A549 (cell line): ENCODE results near the gene SLC13A2. TPM values are rescaled to one million over a fixed set of nuclear protein-coding genes. Genes with fewer than 3 reads are reported as not detected.

Experiments
- ATAC-seq, 2 experiments: fragments of 200-7000 bp in 1 of 2; fragments of >200 bp in 1 of 2; cut with Nextera tagmentation in 1 of 2; cut with Tn5 transposase in 1 of 2; 3 replicates each; pipeline versions ENCODE4 v1.8.0 to v1.9.1; 2018 to 2020; ENCODE audit warnings: mild to moderate bottlenecking in 1 of 2, moderate library complexity in 1 of 2
- CTCF ChIA-PET: fragments of 300-600 bp; sonication (Branson Sonifier 250); formaldehyde crosslinking; extraction: SDS; loops from one replicate; lab custom pipeline; 2021; ENCODE audit warnings: antibody characterized with exemption, inconsistent platforms; lab: Yijun Ruan, JAX
- POLR2A ChIA-PET: fragments of 350-600 bp; formaldehyde crosslinking; extraction: SDS; loops from one replicate; lab custom pipeline; 2021; ENCODE audit warnings: antibody characterized with exemption, inconsistent platforms; lab: Yijun Ruan, JAX
- DNase-seq, 2 experiments: peaks; one replicate each; pipeline versions ENCODE4 v3.0.0 to v3.0.0-alpha.2; 2011 to 2016; ENCODE audit warnings: low read depth in 1 of 2, low spot score in 1 of 2
- FAIRE-seq: peaks from 2 replicates; lab custom pipeline; 2011; peaks lifted over from hg19 to GRCh38; lab: Jason Lieb, UNC
- H3K27ac ChIP-seq, 2 experiments: fragments of >200 bp; sonication (Bioruptor Twin); formaldehyde crosslinking; 3 replicates each; pipeline ENCODE4 v1.5.1; 2016 to 2017
- H3K4me1 ChIP-seq: fragments of >200 bp; sonication (Bioruptor Twin); formaldehyde crosslinking; 3 replicates; pipeline ENCODE4 v1.6.1; 2016
- H3K4me2 ChIP-seq: fragments of >200 bp; sonication (Bioruptor Twin); formaldehyde crosslinking; 3 replicates; pipeline ENCODE4 v1.6.1; 2016
- H3K4me3 ChIP-seq: fragments of >200 bp; sonication (Bioruptor Twin); formaldehyde crosslinking; 3 replicates; pipeline ENCODE4 v1.5.1; 2016
- H3K9me3 ChIP-seq: fragments of >200 bp; sonication (Bioruptor Twin); formaldehyde crosslinking; 3 replicates; pipeline ENCODE4 v1.6.1; 2016
- ATOH8 ChIP-seq: fragments of 250-450 bp; sonication (Bioruptor Pico); IDR thresholded peaks from 2 replicates; pipeline ENCODE4 v1.5.0; 2020; ENCODE audit warnings: low read depth, mild to moderate bottlenecking, moderate library complexity
- CBX8 ChIP-seq: fragments of 200-600 bp; sonication (generic); IDR thresholded peaks from 2 replicates; pipeline ENCODE4 v1.6.1; 2016
- CHD4 ChIP-seq: fragments of 200-600 bp; sonication (generic); IDR thresholded peaks from 2 replicates; pipeline ENCODE4 v1.6.1; 2016; ENCODE audit warnings: antibody characterized with exemption, mild to moderate bottlenecking, borderline replicate concordance
- CTCF ChIP-seq: fragments of >200 bp; sonication (Bioruptor Twin); formaldehyde crosslinking; IDR thresholded peaks from 3 replicates; pipeline ENCODE4 v1.5.1; 2016
- ESRRA ChIP-seq: fragments of 150-350 bp; IDR thresholded peaks from 2 replicates; pipeline ENCODE4 v1.6.1; 2014; ENCODE audit warnings: mild to moderate bottlenecking, low read length, borderline replicate concordance
- FOSB ChIP-seq: fragments of 250-450 bp; sonication (Bioruptor Pico); IDR thresholded peaks from 2 replicates; pipeline ENCODE4 v1.5.0; 2020; ENCODE audit warnings: mild to moderate bottlenecking, moderate library complexity
- HOXA7 ChIP-seq: fragments of 250-450 bp; sonication (Bioruptor Pico); IDR thresholded peaks from 2 replicates; pipeline ENCODE4 v1.5.0; 2020; ENCODE audit warnings: mild to moderate bottlenecking, moderate library complexity
- HOXB5 ChIP-seq: fragments of 250-450 bp; sonication (Bioruptor Pico); IDR thresholded peaks from 2 replicates; pipeline ENCODE4 v1.5.0; 2020; ENCODE audit warnings: mild to moderate bottlenecking, moderate library complexity
- KDM1A ChIP-seq: fragments of 200-600 bp; sonication (generic); IDR thresholded peaks from 2 replicates; pipeline ENCODE4 v1.6.1; 2016; ENCODE audit warnings: low read depth, mild to moderate bottlenecking
- MAX ChIP-seq: IDR thresholded peaks from 2 replicates; pipeline ENCODE4 v1.6.1; 2012
- POLR2AphosphoS2 ChIP-seq: conservative IDR thresholded peaks from 2 replicates; pipeline ENCODE4 v1.6.1; 2012; ENCODE audit warnings: low read length, improper control_type of control experiment, inconsistent platforms
- RFX5 ChIP-seq: fragments of 450-650 bp; IDR thresholded peaks from 2 replicates; pipeline ENCODE4 v1.7.1; 2014; ENCODE audit warnings: antibody characterized with exemption, mild to moderate bottlenecking, moderate library complexity
- SREBF2 ChIP-seq: fragments of 450-650 bp; IDR thresholded peaks from 2 replicates; pipeline ENCODE4 v1.6.1; 2014; ENCODE audit warnings: mild to moderate bottlenecking, moderate library complexity
- TFCP2L1 ChIP-seq: fragments of 250-450 bp; sonication (Bioruptor Pico); IDR thresholded peaks from 2 replicates; pipeline ENCODE4 v1.5.0; 2021; ENCODE audit warnings: mild to moderate bottlenecking
- WGBS: methylation state at CpG from one replicate; pipeline ENCODE4 v1.1.6; 2017; ENCODE audit errors: missing lambda C conversion rate; 5-methylcytosine and 5-hydroxymethylcytosine counted together
- polyA plus RNA-seq, 4 experiments: library from polyadenylated mRNA; depleted of rRNA in 3 of 4; stranded (reverse); fragments of >200 nt; fragmentation: RNase III in 1 of 4; extraction: RNeasy Plus Mini Kit Qiagen cat#74134 plus additional on column Dnase treatment in 1 of 4; gene quantifications; 2 replicates in 3 of 4; 3 replicates in 1 of 4; pipeline ENCODE4 v1.2.3, GENCODE V29; 2011 to 2017
- TF ChIP-seq, protein P1 (sequence below): fragments of 150-350 bp; IDR thresholded peaks from 2 replicates; pipeline ENCODE4 v1.6.1; 2014; ENCODE audit warnings: low read depth, mild to moderate bottlenecking, low read length
- TF ChIP-seq, protein P2 (sequence below): fragments of 200-600 bp; sonication (generic); IDR thresholded peaks from 2 replicates; pipeline ENCODE4 v1.6.1; 2016; ENCODE audit warnings: antibody characterized with exemption, mild to moderate bottlenecking, moderate library complexity
- TF ChIP-seq, protein P3 (sequence below): fragments of >200 bp; sonication (Bioruptor Twin); formaldehyde crosslinking; IDR thresholded peaks from 3 replicates; pipeline ENCODE4 v1.6.1; 2016
- TF ChIP-seq, protein P4 (sequence below): IDR thresholded peaks from 2 replicates; pipeline ENCODE4 v1.6.1; 2012

Gene SLC13A2
- polyA plus RNA-seq, 2 of the 4 experiments (the other 2 are of a cell fraction) = 0.06 TPM; not detected in 1

- TF ChIP-seq KDM1A (no peak), FOSB (CRISPR knock-in tag) (no peak), TFCP2L1 (CRISPR knock-in tag) (no peak), POLR2AphosphoS2 (no peak), CTCF (no peak), MAX (no peak), ATOH8 (CRISPR knock-in tag) (no peak), CBX8 (no peak), SREBF2 (no peak), CHD4 (no peak), ESRRA (no peak), RFX5 (no peak), HOXB5 (CRISPR knock-in tag) (no peak), HOXA7 (CRISPR knock-in tag) (no peak)
- TF ChIP-seq, protein P1, sequence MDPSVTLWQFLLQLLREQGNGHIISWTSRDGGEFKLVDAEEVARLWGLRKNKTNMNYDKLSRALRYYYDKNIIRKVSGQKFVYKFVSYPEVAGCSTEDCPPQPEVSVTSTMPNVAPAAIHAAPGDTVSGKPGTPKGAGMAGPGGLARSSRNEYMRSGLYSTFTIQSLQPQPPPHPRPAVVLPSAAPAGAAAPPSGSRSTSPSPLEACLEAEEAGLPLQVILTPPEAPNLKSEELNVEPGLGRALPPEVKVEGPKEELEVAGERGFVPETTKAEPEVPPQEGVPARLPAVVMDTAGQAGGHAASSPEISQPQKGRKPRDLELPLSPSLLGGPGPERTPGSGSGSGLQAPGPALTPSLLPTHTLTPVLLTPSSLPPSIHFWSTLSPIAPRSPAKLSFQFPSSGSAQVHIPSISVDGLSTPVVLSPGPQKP = no peak
- TF ChIP-seq, protein P2, sequence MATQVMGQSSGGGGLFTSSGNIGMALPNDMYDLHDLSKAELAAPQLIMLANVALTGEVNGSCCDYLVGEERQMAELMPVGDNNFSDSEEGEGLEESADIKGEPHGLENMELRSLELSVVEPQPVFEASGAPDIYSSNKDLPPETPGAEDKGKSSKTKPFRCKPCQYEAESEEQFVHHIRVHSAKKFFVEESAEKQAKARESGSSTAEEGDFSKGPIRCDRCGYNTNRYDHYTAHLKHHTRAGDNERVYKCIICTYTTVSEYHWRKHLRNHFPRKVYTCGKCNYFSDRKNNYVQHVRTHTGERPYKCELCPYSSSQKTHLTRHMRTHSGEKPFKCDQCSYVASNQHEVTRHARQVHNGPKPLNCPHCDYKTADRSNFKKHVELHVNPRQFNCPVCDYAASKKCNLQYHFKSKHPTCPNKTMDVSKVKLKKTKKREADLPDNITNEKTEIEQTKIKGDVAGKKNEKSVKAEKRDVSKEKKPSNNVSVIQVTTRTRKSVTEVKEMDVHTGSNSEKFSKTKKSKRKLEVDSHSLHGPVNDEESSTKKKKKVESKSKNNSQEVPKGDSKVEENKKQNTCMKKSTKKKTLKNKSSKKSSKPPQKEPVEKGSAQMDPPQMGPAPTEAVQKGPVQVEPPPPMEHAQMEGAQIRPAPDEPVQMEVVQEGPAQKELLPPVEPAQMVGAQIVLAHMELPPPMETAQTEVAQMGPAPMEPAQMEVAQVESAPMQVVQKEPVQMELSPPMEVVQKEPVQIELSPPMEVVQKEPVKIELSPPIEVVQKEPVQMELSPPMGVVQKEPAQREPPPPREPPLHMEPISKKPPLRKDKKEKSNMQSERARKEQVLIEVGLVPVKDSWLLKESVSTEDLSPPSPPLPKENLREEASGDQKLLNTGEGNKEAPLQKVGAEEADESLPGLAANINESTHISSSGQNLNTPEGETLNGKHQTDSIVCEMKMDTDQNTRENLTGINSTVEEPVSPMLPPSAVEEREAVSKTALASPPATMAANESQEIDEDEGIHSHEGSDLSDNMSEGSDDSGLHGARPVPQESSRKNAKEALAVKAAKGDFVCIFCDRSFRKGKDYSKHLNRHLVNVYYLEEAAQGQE = no peak
- TF ChIP-seq, protein P3, sequence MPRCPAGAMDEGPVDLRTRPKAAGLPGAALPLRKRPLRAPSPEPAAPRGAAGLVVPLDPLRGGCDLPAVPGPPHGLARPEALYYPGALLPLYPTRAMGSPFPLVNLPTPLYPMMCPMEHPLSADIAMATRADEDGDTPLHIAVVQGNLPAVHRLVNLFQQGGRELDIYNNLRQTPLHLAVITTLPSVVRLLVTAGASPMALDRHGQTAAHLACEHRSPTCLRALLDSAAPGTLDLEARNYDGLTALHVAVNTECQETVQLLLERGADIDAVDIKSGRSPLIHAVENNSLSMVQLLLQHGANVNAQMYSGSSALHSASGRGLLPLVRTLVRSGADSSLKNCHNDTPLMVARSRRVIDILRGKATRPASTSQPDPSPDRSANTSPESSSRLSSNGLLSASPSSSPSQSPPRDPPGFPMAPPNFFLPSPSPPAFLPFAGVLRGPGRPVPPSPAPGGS = no peak
- TF ChIP-seq, protein P4, sequence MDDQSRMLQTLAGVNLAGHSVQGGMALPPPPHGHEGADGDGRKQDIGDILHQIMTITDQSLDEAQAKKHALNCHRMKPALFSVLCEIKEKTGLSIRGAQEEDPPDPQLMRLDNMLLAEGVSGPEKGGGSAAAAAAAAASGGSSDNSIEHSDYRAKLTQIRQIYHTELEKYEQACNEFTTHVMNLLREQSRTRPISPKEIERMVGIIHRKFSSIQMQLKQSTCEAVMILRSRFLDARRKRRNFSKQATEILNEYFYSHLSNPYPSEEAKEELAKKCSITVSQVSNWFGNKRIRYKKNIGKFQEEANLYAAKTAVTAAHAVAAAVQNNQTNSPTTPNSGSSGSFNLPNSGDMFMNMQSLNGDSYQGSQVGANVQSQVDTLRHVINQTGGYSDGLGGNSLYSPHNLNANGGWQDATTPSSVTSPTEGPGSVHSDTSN = no peak
- Histone ChIP-seq H3K4me2 (no peak overlapping the region), H3K4me3 (no peak overlapping the region), H3K4me1 (no peaks in the 10 kb centered on the region), H3K9me3 (no peaks in the 10 kb centered on the region), H3K27ac (no peak overlapping the region)
- no peak for FAIRE-seq
- CTCF ChIA-PET = interaction anchor here (0.7 to 1.9 kb wide), 7 partner anchors 8 to 62 kb away, joined by 3 to 5 read pairs (median 3); no protein-coding TSS in a partner anchor
- DNase-seq = no peak
- ATAC-seq = peak; percentile 36 to 47; a peak in 4 of 6 replicates
- POLR2A ChIA-PET = no interaction called here
- WGBS = 63% methylated on average over 5 of the region's 5 CpGs
Measured at GRCh38 chr17:28466521-28467048, 6.9 kb upstream of the SLC13A2 start.
